HUDEP-2 (cell line): ENCODE measurements around the gene GNAT2.

Experiments
- DNase-seq, 76 experiments: peaks; one replicate each; lab custom pipeline; 2025; ENCODE audit not compliant: unreplicated experiment in 76 of 76; lab: John Stamatoyannopoulos, UW

Gene GNAT2

DNA sequence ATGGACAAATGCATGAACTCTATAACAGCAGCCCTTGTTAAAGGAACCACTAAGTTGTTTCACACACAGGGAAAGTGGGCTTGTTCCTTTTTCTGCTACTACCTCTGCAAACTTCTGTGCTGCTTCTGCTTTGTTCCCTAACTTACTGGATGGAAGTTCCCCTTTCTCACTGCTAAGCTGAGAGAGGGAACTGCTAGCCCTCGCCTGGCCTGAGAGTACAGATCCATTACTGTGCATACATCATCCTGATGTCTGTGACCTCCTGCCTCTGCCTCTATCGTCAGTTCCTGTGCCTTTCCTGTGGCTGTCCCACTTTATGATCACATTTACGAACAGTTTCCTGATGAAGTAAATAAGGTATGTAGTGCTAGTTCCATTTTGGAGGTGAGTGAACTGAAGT lies 3.5 kb downstream of the GNAT2 start:
- DNase-seq = no peak

- no peak for DNase-seq
Measured at GRCh38 chr1:109613361-109614147, 5.9 kb downstream of the GNAT2 start.

DNA sequence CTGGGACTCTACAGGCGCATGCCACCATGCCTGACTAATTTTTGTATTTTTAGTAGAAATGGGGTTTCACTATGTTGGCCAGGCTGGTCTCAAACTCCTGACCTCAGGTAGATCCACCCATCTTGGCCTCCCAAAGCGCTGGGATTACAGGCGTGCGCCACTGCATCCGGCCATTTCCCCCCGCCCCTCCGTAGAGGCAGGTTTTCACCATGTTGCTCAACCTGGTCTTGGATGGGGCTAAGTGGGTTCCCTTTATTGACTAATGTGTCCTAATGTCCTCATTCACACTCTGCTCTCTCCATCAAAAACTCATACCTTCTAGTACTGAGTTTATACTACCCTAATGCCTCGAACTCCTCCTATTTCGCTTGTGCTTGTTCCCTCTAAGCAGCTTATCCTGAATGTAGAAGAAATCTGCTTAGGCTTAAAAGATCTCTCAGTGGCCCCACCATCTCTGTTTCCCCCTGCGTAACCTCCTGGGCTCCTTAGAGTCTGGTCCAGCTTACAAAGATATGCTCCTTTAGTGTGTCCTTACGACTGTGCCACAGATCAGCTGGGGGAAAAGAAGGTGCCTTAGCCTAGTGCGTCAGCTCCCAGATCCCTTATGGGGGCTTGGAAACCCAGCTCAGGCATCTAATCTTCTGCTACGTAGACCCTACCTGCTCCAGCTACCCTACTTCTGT lies 8.0 kb downstream of the GNAT2 start:
- no peak for DNase-seq

GRCh38 chr1:109610609-109611307 lies 8.7 kb downstream of the GNAT2 start:
- no peak for DNase-seq

DNA sequence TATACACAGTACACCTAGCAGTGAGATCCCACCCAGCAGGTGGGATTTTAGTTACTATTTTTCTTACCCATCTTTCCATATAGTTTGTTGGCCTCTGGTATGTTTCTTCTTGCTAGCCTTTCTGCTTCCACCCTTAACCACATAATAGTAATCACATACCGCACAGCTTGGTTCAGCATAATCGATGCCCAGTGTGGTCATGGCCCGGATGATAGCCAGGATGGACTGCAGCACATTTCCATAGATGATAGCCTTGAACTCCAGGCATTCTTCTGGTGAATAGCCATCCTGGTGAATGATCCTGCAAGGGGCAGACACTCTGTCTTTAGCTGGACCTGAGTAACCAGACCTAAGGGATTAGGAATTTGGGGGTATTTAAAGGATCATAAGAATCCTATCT lies 9.5 kb downstream of the GNAT2 start:
- no peak for DNase-seq

DNA sequence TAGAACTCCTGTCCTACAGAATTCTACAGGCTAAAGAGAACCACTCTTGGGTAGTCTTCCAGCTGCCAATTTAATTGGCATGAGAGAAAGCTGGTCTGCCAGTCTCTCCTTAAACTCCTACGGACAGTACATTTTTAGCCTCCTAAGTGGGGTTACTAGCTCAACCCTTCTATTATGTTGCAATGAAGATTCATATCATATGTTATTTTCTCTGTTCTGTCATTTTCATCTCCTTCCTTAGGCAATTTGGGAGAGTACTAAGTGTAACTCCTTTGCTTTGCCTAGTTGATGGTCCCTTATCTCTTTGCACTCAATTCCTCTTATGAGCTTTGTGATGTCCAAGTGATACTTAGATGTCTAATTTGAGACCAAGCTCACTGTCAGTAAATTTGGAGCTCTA lies 14.0 kb downstream of the GNAT2 start:
- no peak for DNase-seq

GRCh38 chr1:109603229-109603628 lies 16.2 kb downstream of the GNAT2 start:
- no peak for DNase-seq

DNA sequence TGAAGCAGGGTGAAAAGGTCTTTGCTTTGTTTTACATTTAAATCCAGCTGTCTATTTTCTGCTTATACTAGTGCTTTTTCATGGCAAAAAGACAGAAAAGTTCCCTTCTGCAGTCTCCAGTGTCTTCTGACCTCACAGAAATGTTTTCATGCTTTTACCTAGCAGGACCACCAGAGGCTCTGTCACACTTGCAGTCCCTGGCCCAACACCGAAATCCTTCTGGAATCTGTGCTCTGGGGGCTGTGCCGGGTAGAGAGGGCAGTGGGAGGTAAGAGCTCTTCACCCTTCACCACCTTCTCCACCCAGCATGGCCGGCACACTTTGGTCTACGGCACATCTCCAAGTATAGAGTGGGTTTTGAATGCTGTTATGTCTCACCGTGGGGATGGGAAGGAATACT lies 20.8 kb downstream of the GNAT2 start:
- no peak for DNase-seq

DNA sequence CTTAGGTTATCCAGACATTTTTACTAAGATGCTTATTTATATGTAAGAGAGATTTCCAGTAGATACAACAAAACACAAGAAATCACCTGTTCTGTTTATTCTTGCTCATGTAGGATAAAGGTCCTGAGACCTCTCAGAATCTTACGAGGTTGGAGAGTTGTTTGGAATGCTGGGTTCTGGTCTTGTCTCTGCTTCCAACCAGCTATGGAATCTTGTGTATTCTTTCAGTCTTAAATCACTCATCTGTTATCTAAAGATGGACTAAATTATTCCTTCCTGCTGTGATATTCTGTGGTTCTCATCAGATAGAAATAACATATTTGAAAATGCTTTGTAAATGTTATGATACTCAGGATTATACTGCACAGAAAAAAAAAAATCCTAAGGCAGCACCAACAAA lies 21.3 kb downstream of the GNAT2 start:
- DNase-seq = no peak

- DNase-seq = no peak
Measured at GRCh38 chr1:109595531-109595930, 23.9 kb downstream of the GNAT2 start.

DNA sequence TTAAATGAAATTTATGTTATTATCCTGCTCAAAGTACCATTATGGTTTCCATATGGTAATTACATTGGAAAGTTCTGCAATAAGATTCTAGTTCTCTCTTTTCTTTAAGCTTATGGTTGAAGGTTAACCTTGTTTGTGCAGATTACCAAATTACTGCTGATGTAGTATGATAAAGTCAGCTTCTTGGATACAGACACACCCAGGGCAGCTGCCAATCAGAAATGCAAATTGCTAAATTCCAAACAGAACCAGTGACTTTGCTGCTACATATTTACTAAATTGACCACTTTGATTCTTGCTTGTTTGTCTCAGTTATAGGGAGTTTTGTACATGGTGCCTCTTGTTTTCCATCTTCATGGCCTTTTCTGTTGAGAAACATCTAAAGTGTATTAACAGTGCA lies 26.5 kb downstream of the GNAT2 start:
- no peak for DNase-seq

- DNase-seq = no peak
Measured at GRCh38 chr1:109589679-109590078, 29.7 kb downstream of the GNAT2 start.

GRCh38 chr1:109589177-109589576 lies 30.2 kb downstream of the GNAT2 start:
- peak in 3 of 76 experiments; percentile 8 to 29 (median 16) for DNase-seq

- DNase-seq = no peak
Measured at GRCh38 chr1:109586055-109586454, 33.4 kb downstream of the GNAT2 start.

GRCh38 chr1:109584766-109585165 lies 34.6 kb downstream of the GNAT2 start:
- no peak for DNase-seq

GRCh38 chr1:109582021-109582420 lies 37.4 kb downstream of the GNAT2 start:
- no peak for DNase-seq

- DNase-seq = no peak
Measured at GRCh38 chr1:109579491-109579890, 39.9 kb downstream of the GNAT2 start.

- no peak for DNase-seq
Measured at GRCh38 chr1:109578947-109579443, 40.4 kb downstream of the GNAT2 start.

DNA sequence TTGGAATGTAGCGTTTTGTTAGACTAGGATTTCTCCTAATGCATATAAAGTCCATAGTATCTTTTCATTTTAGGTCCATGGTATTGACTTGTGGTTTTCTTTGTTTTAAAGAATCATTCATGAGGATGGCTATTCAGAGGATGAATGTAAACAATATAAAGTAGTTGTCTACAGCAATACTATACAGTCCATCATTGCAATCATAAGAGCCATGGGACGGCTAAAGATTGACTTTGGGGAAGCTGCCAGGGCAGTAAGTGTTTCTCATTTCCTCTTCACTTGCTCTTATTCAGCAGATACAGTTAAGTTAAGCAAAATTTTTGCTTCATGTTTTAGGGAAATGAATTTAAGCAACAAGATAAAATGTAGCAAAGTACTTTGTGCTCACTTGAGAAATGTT lies 45.6 kb downstream of the GNAT2 start:
- no peak for DNase-seq

GRCh38 chr1:109570414-109570813 lies 49.0 kb downstream of the GNAT2 start:
- DNase-seq = no peak

DNA sequence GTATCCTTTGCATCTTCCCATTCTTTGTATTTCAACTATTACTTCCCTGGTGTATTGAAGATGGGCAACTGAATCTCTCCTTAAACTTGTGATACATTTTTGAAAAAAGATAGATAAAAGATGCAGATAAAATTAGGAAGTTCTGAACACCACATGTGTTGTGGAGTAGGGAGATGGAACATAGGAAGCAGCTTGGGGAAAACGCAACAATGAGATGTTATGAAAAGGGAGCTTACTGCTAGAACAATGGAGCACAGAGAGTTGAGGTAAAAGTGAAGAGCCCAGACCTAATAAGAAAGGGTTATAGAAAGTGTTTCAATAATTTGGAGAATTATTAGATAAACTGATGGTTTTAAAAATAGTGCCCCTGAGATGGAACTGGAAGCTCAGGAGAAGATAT lies 50.1 kb downstream of the GNAT2 start:
- no peak for DNase-seq
